ENCODE data around the gene PTPRT. TPM values are rescaled to one million over a fixed set of nuclear protein-coding genes. Genes with fewer than 3 reads are reported as not detected.

Gene PTPRT
- total and polyA plus RNA-seq, 2 donors (not counting 1 experiment from before 2014, with no cell fraction given) = not detected

GRCh38 chr20:42313704-42314103 lies 876.0 kb downstream of the PTPRT start:
- TF ChIP-seq EZH2 (IDR thresholded peaks at IDR 0.05; ENCODE audit: low read length, missing control alignments) (no peak), CTCF (conservative IDR thresholded peaks at IDR 0.05 in 1 of 2, IDR thresholded peaks at IDR 0.05 in 1 of 2; ENCODE audit: low read depth in 1 of 2, low read length in 2 of 2) (no peak)
- Histone ChIP-seq H3K79me2 (ENCODE audit: control insufficient read depth, insufficient read depth, low read length) (no peaks in the 10 kb centered on the region), H3K9ac (ENCODE audit: insufficient read depth, low read length) (no peak overlapping the region), H3K27ac (ENCODE audit: insufficient read depth, low read length) (no peak overlapping the region), H4K20me1 (ENCODE audit: control insufficient read depth, extremely low read depth, insufficient read depth, low read length) (no peaks in the 10 kb centered on the region), H3K36me3 (ENCODE audit: control insufficient read depth, insufficient read depth, low read length) (no peaks in the 10 kb centered on the region), H3K27me3 (ENCODE audit: control insufficient read depth, insufficient read depth, low read length) (no peaks in the 10 kb centered on the region), H3K4me3 (replicated peaks in 1 of 4; ENCODE audit: control extremely low read depth in 1 of 4, insufficient read depth in 1 of 4, low read depth in 3 of 4, low read length in 4 of 4) (no peak overlapping the region), H3K9me3 (ENCODE audit: control insufficient read depth, insufficient read depth, low read depth, low read length) (no peaks in the 10 kb centered on the region), H3K4me1 (ENCODE audit: control insufficient read depth, extremely low read depth, insufficient read depth, low read length) (no peaks in the 10 kb centered on the region), H2AFZ (ENCODE audit: low read length) (no peak overlapping the region), H3K4me2 (ENCODE audit: extremely low read depth, insufficient read depth, low read length) (no peak overlapping the region)
- no peak for DNase-seq (ENCODE audit: low read depth in 2 of 2)

GRCh38 chr20:42309050-42309449 lies 880.7 kb downstream of the PTPRT start:
- no peak overlapping the region for H3K27ac ChIP-seq (ENCODE audit: insufficient read depth, low read length)
- TF ChIP-seq EZH2 (IDR thresholded peaks at IDR 0.05; ENCODE audit: low read length, missing control alignments) (no peak), CTCF (conservative IDR thresholded peaks at IDR 0.05 in 1 of 2, IDR thresholded peaks at IDR 0.05 in 1 of 2; ENCODE audit: low read depth in 1 of 2, low read length in 2 of 2) (no peak)
- no peak overlapping the region for H3K4me2 ChIP-seq (ENCODE audit: extremely low read depth, insufficient read depth, low read length)
- H2AFZ ChIP-seq (ENCODE audit: low read length) = no peak overlapping the region
- no peaks in the 10 kb centered on the region for H3K4me1 ChIP-seq (ENCODE audit: control insufficient read depth, extremely low read depth, insufficient read depth, low read length)
- no peak for DNase-seq (ENCODE audit: low read depth in 2 of 2)
- H3K9me3 ChIP-seq (ENCODE audit: control insufficient read depth, insufficient read depth, low read depth, low read length) = no peaks in the 10 kb centered on the region
- H4K20me1 ChIP-seq (ENCODE audit: control insufficient read depth, extremely low read depth, insufficient read depth, low read length) = no peaks in the 10 kb centered on the region
- H3K79me2 ChIP-seq (ENCODE audit: control insufficient read depth, insufficient read depth, low read length) = no peaks in the 10 kb centered on the region
- no peak overlapping the region for H3K4me3 ChIP-seq (replicated peaks in 1 of 4; ENCODE audit: control extremely low read depth in 1 of 4, insufficient read depth in 1 of 4, low read depth in 3 of 4, low read length in 4 of 4)
- H3K9ac ChIP-seq (ENCODE audit: insufficient read depth, low read length) = no peak overlapping the region
- H3K36me3 ChIP-seq (ENCODE audit: control insufficient read depth, insufficient read depth, low read length) = no peaks in the 10 kb centered on the region
- H3K27me3 ChIP-seq (ENCODE audit: control insufficient read depth, insufficient read depth, low read length) = no peaks in the 10 kb centered on the region

- no peak overlapping the region for H3K4me3 ChIP-seq (replicated peaks in 1 of 4; ENCODE audit: control extremely low read depth in 1 of 4, insufficient read depth in 1 of 4, low read depth in 3 of 4, low read length in 4 of 4)
- no peaks in the 10 kb centered on the region for H4K20me1 ChIP-seq (ENCODE audit: control insufficient read depth, extremely low read depth, insufficient read depth, low read length)
- H3K27me3 ChIP-seq (ENCODE audit: control insufficient read depth, insufficient read depth, low read length) = no peaks in the 10 kb centered on the region
- no peaks in the 10 kb centered on the region for H3K79me2 ChIP-seq (ENCODE audit: control insufficient read depth, insufficient read depth, low read length)
- DNase-seq (ENCODE audit: low read depth in 2 of 2) = no peak
- H3K4me1 ChIP-seq (ENCODE audit: control insufficient read depth, extremely low read depth, insufficient read depth, low read length) = no peaks in the 10 kb centered on the region
- no peaks in the 10 kb centered on the region for H3K9me3 ChIP-seq (ENCODE audit: control insufficient read depth, insufficient read depth, low read depth, low read length)
- H3K4me2 ChIP-seq (ENCODE audit: extremely low read depth, insufficient read depth, low read length) = no peak overlapping the region
- no peaks in the 10 kb centered on the region for H3K36me3 ChIP-seq (ENCODE audit: control insufficient read depth, insufficient read depth, low read length)
- no peak for TF ChIP-seq EZH2 (IDR thresholded peaks at IDR 0.05; ENCODE audit: low read length, missing control alignments)
- no peak overlapping the region for H3K27ac ChIP-seq (ENCODE audit: insufficient read depth, low read length)
- H2AFZ ChIP-seq (ENCODE audit: low read length) = no peak overlapping the region
- no peak overlapping the region for H3K9ac ChIP-seq (ENCODE audit: insufficient read depth, low read length)
Measured at GRCh38 chr20:42308171-42308570, 881.5 kb downstream of the PTPRT start.
